Subcutaneous adipose tissue (tissue), 4 donors: Measurements from ENCODE around the gene TBX5. TPM values are rescaled to one million over a fixed set of nuclear protein-coding genes. Genes with fewer than 3 reads are reported as not detected.

Experiments used
- total RNA-seq, 4 donors: library from RNA; depleted of rRNA; stranded (reverse); fragments of >200 nt; gene quantifications; one replicate each; pipeline ENCODE4 v1.1.0, GENCODE V29; 2016
- TF ChIP-seq, protein P1 (sequence below): fragments of 450-650 bp; IDR thresholded peaks from one replicate; pipeline ENCODE4 v1.5.1; 2016; ENCODE audit warnings: low read depth, mild to moderate bottlenecking, control low read depth, antibody characterized with exemption, moderate library complexity

The TBX5 gene
- total RNA-seq, 4 donors from 2014 or later, result 1.2 to 5.3 (median 2.4) TPM

DNA sequence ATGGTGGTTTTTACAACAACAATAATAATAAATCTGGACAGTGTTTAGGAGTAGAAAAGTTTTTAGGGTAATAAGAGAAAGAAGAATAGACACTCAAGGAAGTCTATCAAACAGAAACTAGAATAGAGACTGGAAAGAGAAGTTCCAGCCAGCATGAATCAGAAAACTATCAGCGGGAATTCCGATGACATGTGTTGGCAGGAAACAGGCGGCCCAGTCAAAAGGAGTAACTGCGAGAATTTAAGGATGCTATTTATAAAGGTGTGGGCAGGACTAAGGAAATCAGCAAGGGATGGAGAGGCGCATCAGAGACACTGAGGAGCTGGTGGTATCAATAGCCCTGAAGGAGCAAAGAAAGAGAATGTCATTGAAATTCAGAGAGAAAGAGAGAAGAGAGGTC, 89.9 kb downstream of the TBX5 start:
- TF ChIP-seq, protein P1, sequence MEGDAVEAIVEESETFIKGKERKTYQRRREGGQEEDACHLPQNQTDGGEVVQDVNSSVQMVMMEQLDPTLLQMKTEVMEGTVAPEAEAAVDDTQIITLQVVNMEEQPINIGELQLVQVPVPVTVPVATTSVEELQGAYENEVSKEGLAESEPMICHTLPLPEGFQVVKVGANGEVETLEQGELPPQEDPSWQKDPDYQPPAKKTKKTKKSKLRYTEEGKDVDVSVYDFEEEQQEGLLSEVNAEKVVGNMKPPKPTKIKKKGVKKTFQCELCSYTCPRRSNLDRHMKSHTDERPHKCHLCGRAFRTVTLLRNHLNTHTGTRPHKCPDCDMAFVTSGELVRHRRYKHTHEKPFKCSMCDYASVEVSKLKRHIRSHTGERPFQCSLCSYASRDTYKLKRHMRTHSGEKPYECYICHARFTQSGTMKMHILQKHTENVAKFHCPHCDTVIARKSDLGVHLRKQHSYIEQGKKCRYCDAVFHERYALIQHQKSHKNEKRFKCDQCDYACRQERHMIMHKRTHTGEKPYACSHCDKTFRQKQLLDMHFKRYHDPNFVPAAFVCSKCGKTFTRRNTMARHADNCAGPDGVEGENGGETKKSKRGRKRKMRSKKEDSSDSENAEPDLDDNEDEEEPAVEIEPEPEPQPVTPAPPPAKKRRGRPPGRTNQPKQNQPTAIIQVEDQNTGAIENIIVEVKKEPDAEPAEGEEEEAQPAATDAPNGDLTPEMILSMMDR, result no peak

DNA sequence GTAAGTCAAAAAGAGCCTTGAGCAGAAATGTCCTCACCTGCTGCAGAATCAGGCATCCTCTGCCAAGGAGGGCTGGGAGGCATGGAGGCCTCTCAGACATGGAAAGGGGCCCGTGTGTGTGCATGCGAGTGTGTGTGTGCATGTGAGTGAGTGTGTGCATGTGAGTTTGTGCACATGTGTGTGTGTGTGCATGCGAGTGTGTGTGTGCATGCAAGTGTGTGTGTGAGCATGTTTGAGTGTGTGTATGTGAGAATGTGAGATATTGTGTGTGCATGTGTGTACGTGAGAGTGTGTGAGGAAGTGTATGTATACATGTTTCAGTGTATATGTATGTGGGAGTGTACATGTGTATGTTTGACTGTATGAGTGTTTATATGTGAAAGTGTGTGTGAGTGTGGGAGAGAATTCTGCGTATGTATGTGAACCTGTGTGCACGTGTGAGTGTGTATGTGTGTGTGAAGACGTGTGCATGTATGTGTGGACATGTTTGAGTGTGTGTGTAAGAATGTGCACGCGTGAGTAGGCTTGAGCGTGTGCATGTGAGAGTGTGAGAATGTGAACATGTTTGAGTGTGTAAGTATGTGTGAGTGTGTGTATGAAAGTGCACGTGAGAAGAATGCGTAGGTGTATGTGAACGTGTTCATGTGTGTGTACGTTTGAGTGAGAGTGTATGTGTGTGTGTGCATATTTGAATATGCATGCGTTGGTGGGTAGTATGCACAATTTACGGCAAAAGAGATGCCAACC, 90.8 kb downstream of the TBX5 start:
- TF ChIP-seq, protein P1, result no peak

DNA sequence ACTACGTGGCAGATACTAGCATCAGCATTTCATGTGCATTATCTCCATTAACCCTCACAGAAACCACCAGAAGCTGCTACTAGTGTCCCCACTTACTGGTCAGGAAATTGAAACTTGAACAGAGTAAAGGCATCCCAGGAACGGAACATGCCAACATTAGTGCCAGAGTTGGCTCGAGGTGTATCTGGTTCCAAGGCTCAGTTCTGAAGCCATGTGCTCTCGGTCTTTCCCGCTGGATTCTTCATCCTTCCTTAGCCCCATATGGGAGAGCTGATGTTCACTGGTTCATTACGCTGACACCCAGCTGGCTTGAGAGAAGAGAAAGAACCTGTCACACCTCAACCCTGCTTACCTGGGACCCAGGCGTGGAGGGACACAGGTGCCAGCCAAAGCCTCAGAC, 91.5 kb downstream of the TBX5 start:
- TF ChIP-seq, protein P1, result no peak

DNA sequence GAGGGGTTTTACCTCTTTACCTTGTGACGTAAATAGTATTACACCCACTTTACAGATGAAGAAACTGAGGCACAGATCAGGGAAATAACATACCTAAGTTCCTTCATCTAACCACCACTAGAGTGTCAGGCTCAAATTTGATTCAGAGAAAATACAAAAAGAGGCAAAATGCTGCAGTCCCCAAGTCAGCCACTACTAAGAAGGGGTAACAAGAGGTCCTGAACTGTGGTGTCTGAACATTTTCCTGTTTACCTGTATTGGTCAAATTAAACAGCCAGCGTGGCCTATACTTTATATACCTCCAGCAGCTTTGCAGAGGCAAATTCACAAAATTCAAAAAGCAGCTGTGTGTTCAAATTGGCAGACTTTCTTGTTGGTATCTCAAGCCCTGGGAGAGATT, 92.0 kb downstream of the TBX5 start:
- TF ChIP-seq, protein P1, result no peak

DNA sequence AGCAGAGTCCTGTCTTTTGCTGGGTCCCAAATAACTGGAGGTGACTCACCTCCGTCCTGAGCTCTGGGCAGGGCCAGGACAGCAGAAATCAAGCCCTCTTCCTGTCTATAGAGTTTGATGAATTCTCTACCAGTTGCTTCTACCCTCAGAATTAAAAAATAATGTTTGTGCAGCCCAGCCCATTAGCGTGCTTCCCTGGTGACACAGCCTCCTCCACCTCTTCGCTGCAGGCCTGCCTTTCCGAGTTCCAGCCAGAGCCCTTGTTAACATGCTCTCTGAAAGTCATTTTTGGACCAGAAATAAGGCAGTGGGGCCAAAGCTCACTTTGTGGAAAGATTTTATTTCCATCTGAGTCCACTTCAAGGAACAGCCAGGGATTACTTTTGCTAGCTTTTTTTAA, 94.0 kb downstream of the TBX5 start:
- TF ChIP-seq, protein P1, result no peak

DNA sequence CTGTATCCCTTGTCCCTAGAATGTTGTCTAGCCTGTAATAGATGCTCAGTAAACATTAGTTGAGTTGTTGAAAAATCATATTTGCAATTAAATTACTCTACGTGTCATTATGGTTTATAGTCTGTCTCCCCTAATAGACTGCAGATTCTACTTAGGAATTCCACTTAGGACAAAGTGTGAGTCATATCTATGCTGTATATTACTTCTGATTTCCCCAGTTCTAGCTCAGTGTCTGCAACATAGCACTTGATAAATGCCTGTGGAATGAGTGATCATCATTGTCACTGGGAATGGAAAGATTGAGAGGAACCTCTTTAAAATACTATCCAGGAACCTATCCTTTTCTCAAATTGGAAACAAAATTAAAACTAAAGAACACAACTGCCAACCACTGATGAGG, 99.3 kb downstream of the TBX5 start:
- TF ChIP-seq, protein P1, result no peak

DNA sequence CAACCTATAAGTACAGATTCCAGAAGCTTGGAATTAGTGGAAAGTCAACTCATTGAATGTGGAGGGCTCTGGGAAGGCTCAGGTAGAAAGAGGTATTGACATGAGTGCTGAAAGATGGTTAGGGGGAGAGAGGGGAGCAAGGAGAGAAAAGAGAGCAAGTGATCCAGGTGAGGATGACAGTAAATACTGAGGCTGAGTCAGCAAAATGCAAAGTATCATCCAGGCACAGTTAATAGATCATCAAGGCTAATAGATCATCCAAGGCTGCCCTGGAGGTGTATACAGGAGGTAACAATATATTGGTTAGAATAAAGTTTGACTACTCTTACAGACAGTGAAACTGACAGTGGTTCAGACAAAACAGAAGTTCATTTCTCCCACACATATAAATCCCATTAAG, 100.5 kb downstream of the TBX5 start:
- TF ChIP-seq, protein P1, result no peak
